SK-N-SH (cell line): ENCODE results near the gene SLC12A6. TPM values are rescaled to one million over a fixed set of nuclear protein-coding genes. Genes with fewer than 3 reads are reported as not detected.

Experiments
- CTCF ChIA-PET: fragments of 300-600, 350-600 bp; formaldehyde crosslinking; extraction: SDS; loops from one replicate; lab custom pipeline; 2021; lab: Yijun Ruan, JAX
- POLR2A ChIA-PET: fragments of 350-600 bp; sonication (Branson Sonifier 250); formaldehyde crosslinking; extraction: SDS; loops from one replicate; lab custom pipeline; 2020; ENCODE audit warnings: antibody characterized with exemption, inconsistent platforms; lab: Yijun Ruan, JAX
- DNase-seq: peaks from one replicate; pipeline ENCODE4 v3.0.0; 2012
- H2AFZ ChIP-seq: fragments of 200-600 bp; sonication (generic); 2 replicates; pipeline ENCODE4 v1.8.1; 2016; ENCODE audit warnings: antibody characterized with exemption, mild to moderate bottlenecking, low read depth
- H3F3A ChIP-seq: fragments of 200-600 bp; sonication (generic); replicated peaks from 2 replicates; pipeline ENCODE3; 2016; ENCODE audit warnings: antibody characterized with exemption, mild to moderate bottlenecking; ENCODE audit not compliant: insufficient read depth
- H3K27ac ChIP-seq, 2 experiments: fragments of 200-500 bp in 1 of 2; fragments of 200-600 bp in 1 of 2; sonication (Bioruptor generic) in 1 of 2; sonication (generic), shearing (Covaris generic) in 1 of 2; 2 replicates each; pipeline versions ENCODE4 v1.5.1 to v1.6.1; 2014 to 2016; ENCODE audit warnings: low read depth in 2 of 2, inconsistent platforms in 1 of 2, low read length in 1 of 2, mild to moderate bottlenecking in 1 of 2, mixed read lengths in 1 of 2
- H3K27me3 ChIP-seq: fragments of 200-600 bp; sonication (generic), shearing (Covaris generic); 2 replicates; pipeline ENCODE4 v1.6.1; 2016; ENCODE audit warnings: mixed run types; ENCODE audit not compliant: insufficient read depth
- H3K36me3 ChIP-seq, 2 experiments: fragments of 200-500 bp in 1 of 2; fragments of 200-600 bp in 1 of 2; sonication (Bioruptor generic) in 1 of 2; sonication (generic) in 1 of 2; replicated peaks in 1 of 2; 2 replicates each; pipeline versions ENCODE3 to v1.5.1; 2014 to 2016; ENCODE audit warnings: low read length in 1 of 2, mild to moderate bottlenecking in 1 of 2; ENCODE audit not compliant: insufficient read depth in 2 of 2, control insufficient read depth in 1 of 2
- H3K4me1 ChIP-seq, 2 experiments: fragments of 200-500 bp in 1 of 2; fragments of 200-600 bp in 1 of 2; sonication (Bioruptor generic) in 1 of 2; sonication (generic), shearing (Covaris generic) in 1 of 2; 2 replicates each; pipeline versions ENCODE4 v1.5.1 to v1.6.1; 2014 to 2016; ENCODE audit warnings: low read depth in 1 of 2, low read length in 1 of 2, mixed run types in 1 of 2; ENCODE audit not compliant: insufficient read depth in 2 of 2, control insufficient read depth in 1 of 2
- H3K4me2 ChIP-seq: fragments of 200-600 bp; sonication (generic), shearing (Covaris generic); 2 replicates; pipeline ENCODE4 v1.6.1; 2017; ENCODE audit warnings: mixed run types
- H3K4me3 ChIP-seq, 2 experiments: fragments of 200-500 bp in 1 of 2; fragments of 200-600 bp in 1 of 2; sonication (Bioruptor generic) in 1 of 2; sonication (generic), shearing (Covaris generic) in 1 of 2; 2 replicates each; pipeline versions ENCODE4 v1.5.1 to v1.8.1; 2014 to 2016; ENCODE audit warnings: low read depth in 2 of 2, inconsistent platforms in 1 of 2, low read length in 1 of 2, mild to moderate bottlenecking in 1 of 2, mixed read lengths in 1 of 2, moderate library complexity in 1 of 2
- H3K79me2 ChIP-seq: fragments of 200-600 bp; sonication (generic); 2 replicates; pipeline ENCODE4 v1.8.1; 2017; ENCODE audit warnings: mild to moderate bottlenecking; ENCODE audit not compliant: insufficient read depth
- H3K9ac ChIP-seq: fragments of 200-600 bp; sonication (generic); 2 replicates; pipeline ENCODE4 v1.6.1; 2017; ENCODE audit warnings: mixed run types
- H3K9me2 ChIP-seq: fragments of 200-600 bp; sonication (generic); 2 replicates; pipeline ENCODE4 v1.6.1; 2017; ENCODE audit warnings: mixed run types
- H3K9me3 ChIP-seq: fragments of 200-600 bp; sonication (generic); 2 replicates; pipeline ENCODE4 v1.6.1; 2017; ENCODE audit warnings: mixed run types, mild to moderate bottlenecking, moderate library complexity
- H4K20me1 ChIP-seq: fragments of 200-600 bp; sonication (generic); 2 replicates; pipeline ENCODE4 v1.6.1; 2017; ENCODE audit warnings: mild to moderate bottlenecking, mixed run types; ENCODE audit not compliant: insufficient read depth
- CHD2 ChIP-seq: fragments of 150-350 bp; IDR thresholded peaks from 2 replicates; pipeline ENCODE4 v1.6.1; 2018; ENCODE audit warnings: low read length; ENCODE audit not compliant: partially characterized antibody
- ELF1 ChIP-seq: IDR thresholded peaks from 2 replicates; pipeline ENCODE4 v1.4.0; 2012
- FOXM1 ChIP-seq: IDR thresholded peaks from 2 replicates; pipeline ENCODE4 v1.4.0; 2012; ENCODE audit warnings: low read depth, mild to moderate bottlenecking
- MEF2A ChIP-seq: IDR thresholded peaks from 2 replicates; pipeline ENCODE4 v1.4.0; 2012; ENCODE audit warnings: low read depth, borderline replicate concordance
- MXI1 ChIP-seq: IDR thresholded peaks from 2 replicates; pipeline ENCODE4 v1.6.1; 2012; ENCODE audit warnings: mild to moderate bottlenecking, low read depth, low read length, improper control_type of control experiment
- NRF1 ChIP-seq: IDR thresholded peaks from 2 replicates; pipeline ENCODE4 v1.6.1; 2012; ENCODE audit warnings: low read depth, mild to moderate bottlenecking, low read length
- PBX3 ChIP-seq: IDR thresholded peaks from 2 replicates; pipeline ENCODE4; 2012
- RCOR1 ChIP-seq: fragments of 150-350 bp; IDR thresholded peaks from 2 replicates; pipeline ENCODE4 v1.6.1; 2017; ENCODE audit warnings: antibody characterized with exemption, low read length
- REST ChIP-seq: IDR thresholded peaks from 2 replicates; pipeline ENCODE4 v1.6.1; 2012; ENCODE audit warnings: mild to moderate bottlenecking, low read depth, low read length, moderate library complexity
- RXRA ChIP-seq: IDR thresholded peaks from 2 replicates; pipeline ENCODE4 v1.4.0; 2012; ENCODE audit warnings: low read depth, mild to moderate bottlenecking, borderline replicate concordance
- SMC3 ChIP-seq: IDR thresholded peaks from 2 replicates; pipeline ENCODE4 v1.6.1; 2012; ENCODE audit warnings: low read depth, low read length, improper control_type of control experiment
- TAF1 ChIP-seq: IDR thresholded peaks from 2 replicates; pipeline ENCODE4 v1.6.1; 2012; ENCODE audit warnings: low read depth, mild to moderate bottlenecking, low read length, moderate library complexity, borderline replicate concordance
- TCF12 ChIP-seq: IDR thresholded peaks from 2 replicates; pipeline ENCODE4 v1.4.0; 2012
- whole genome bisulfite sequencing: methylation state at CpG from one replicate; pipeline ENCODE4 v1.1.6; 2017; ENCODE audit warnings: low lambda C conversion rate; 5-methylcytosine and 5-hydroxymethylcytosine counted together
- polyA plus RNA-seq, 3 experiments: library from polyadenylated mRNA; depleted of rRNA; stranded (reverse); fragments of >200 nt; gene quantifications; 2 replicates each; pipeline ENCODE4 v1.2.3, GENCODE V29; 2012
- TF ChIP-seq, protein P1 (sequence below): fragments of 150-350 bp; IDR thresholded peaks from 2 replicates; pipeline ENCODE4 v1.6.1; 2017; ENCODE audit warnings: antibody characterized with exemption, low read length, low read depth, borderline replicate concordance
- TF ChIP-seq, protein P2 (sequence below): IDR thresholded peaks from 2 replicates; pipeline ENCODE4 v1.4.0; 2012; ENCODE audit warnings: low read depth
- TF ChIP-seq, protein P3 (sequence below): fragments of 150-350 bp; IDR thresholded peaks from 2 replicates; pipeline ENCODE4 v1.6.1; 2016; ENCODE audit warnings: mild to moderate bottlenecking, low read depth, low read length

Gene SLC12A6
- polyA plus RNA-seq, 1 of the 3 experiments (the other 2 are of a cell fraction) = 7.7 TPM

- 79% methylated on average over 1 of the region's 1 CpG for WGBS
- CTCF ChIA-PET = interaction anchor here (1.3 to 2.1 kb wide), 2 partner anchors 10 to 14 kb away, joined by 5 to 14 read pairs; partner anchors contain the start of genes LPCAT4, NOP10 and NUTM1
- H2AFZ ChIP-seq = no peak overlapping the region
- peaks cover 7 to 55% of the 10 kb centered on the region in 2 experiments for H3K36me3 ChIP-seq
- H3K4me2 ChIP-seq = no peak overlapping the region
- no peak overlapping the region for H3K27ac ChIP-seq
- TF ChIP-seq PBX3 (no peak), MEF2A (no peak), ELF1 (no peak), FOXM1 (no peak), RCOR1 (no peak), SMC3 (no peak), TAF1 (no peak), CHD2 (no peak), REST (no peak), RXRA (no peak), TCF12 (no peak), MXI1 (no peak), NRF1 (no peak)
- TF ChIP-seq, protein P1, sequence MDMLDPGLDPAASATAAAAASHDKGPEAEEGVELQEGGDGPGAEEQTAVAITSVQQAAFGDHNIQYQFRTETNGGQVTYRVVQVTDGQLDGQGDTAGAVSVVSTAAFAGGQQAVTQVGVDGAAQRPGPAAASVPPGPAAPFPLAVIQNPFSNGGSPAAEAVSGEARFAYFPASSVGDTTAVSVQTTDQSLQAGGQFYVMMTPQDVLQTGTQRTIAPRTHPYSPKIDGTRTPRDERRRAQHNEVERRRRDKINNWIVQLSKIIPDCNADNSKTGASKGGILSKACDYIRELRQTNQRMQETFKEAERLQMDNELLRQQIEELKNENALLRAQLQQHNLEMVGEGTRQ = no peak
- TF ChIP-seq, protein P2, sequence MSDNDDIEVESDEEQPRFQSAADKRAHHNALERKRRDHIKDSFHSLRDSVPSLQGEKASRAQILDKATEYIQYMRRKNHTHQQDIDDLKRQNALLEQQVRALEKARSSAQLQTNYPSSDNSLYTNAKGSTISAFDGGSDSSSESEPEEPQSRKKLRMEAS = no peak
- TF ChIP-seq, protein P3, sequence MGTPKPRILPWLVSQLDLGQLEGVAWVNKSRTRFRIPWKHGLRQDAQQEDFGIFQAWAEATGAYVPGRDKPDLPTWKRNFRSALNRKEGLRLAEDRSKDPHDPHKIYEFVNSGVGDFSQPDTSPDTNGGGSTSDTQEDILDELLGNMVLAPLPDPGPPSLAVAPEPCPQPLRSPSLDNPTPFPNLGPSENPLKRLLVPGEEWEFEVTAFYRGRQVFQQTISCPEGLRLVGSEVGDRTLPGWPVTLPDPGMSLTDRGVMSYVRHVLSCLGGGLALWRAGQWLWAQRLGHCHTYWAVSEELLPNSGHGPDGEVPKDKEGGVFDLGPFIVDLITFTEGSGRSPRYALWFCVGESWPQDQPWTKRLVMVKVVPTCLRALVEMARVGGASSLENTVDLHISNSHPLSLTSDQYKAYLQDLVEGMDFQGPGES = no peak
- TF ChIP-seq, all 33 proteins: peak for 0
- POLR2A ChIA-PET = no interaction called here
- Histone ChIP-seq H3K27me3 (no peaks in the 10 kb centered on the region), H3K4me3 (no peak overlapping the region), H3K4me1 (no peaks in the 10 kb centered on the region), H4K20me1 (no peaks in the 10 kb centered on the region), H3K9me2 (no peaks in the 10 kb centered on the region), H3K9me3 (no peaks in the 10 kb centered on the region), H3K79me2 (no peaks in the 10 kb centered on the region), H3F3A (no peaks in the 10 kb centered on the region), H3K9ac (no peak overlapping the region)
- DNase-seq = no peak
Observed at GRCh38 chr15:34357653-34358052, 20.1 kb upstream of the SLC12A6 start.
